ENCODE measurements around the gene ME1. TPM values are rescaled to one million over a fixed set of nuclear protein-coding genes. Genes with fewer than 3 reads are reported as not detected.

ME1 gene
- total and polyA plus RNA-seq, 2 experiments from 2014 or later = 19.0 to 19.7 TPM

DNA sequence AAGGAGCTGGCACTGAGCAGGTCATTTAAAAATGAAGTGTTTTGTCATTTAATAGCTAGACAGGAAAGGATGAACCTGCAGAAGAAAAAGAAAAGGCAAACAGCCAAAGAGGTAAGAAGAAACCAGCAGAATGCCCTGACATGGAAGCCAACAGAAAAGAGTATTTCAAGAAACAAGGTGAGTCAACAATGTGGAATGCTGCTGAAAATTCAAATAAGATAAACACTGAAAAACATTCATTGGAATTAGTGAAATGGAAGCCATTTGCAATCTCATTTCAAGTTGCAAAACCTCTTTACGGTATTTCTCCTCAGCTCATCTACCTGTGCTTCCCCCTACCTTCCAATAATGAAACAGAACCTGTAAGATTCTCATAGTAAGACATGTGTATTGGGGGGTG, 178.1 kb downstream of the ME1 start:
- Histone ChIP-seq H3K4me2 (no peak overlapping the region), H3K27me3 (no peaks in the 10 kb centered on the region), H3K27ac (no peak overlapping the region), H3K4me1 (ENCODE audit: insufficient read depth) (peaks cover 5% of the 10 kb centered on the region), H4K20me1 (ENCODE audit: insufficient read depth, poor library complexity, severe bottlenecking) (no peaks in the 10 kb centered on the region), H3K9me3 (ENCODE audit: low read depth) (no peaks in the 10 kb centered on the region), H3K9me2 (replicated peaks; ENCODE audit: insufficient read depth) (no peaks in the 10 kb centered on the region), H3K79me2 (no peaks in the 10 kb centered on the region), H2AFZ (no peak overlapping the region), H3K36me3 (replicated peaks; ENCODE audit: insufficient read depth, low read depth) (no peaks in the 10 kb centered on the region), H3K4me3 (no peak overlapping the region)
- TF ChIP-seq EZH2 (IDR thresholded peaks at IDR 0.05; ENCODE audit: borderline replicate concordance) = no peak
- no peak for TF ChIP-seq EZH2phosphoT487 (IDR thresholded peaks at IDR 0.05; ENCODE audit: low read depth, severe bottlenecking, unreplicated experiment)
- TF ChIP-seq, protein P1, sequence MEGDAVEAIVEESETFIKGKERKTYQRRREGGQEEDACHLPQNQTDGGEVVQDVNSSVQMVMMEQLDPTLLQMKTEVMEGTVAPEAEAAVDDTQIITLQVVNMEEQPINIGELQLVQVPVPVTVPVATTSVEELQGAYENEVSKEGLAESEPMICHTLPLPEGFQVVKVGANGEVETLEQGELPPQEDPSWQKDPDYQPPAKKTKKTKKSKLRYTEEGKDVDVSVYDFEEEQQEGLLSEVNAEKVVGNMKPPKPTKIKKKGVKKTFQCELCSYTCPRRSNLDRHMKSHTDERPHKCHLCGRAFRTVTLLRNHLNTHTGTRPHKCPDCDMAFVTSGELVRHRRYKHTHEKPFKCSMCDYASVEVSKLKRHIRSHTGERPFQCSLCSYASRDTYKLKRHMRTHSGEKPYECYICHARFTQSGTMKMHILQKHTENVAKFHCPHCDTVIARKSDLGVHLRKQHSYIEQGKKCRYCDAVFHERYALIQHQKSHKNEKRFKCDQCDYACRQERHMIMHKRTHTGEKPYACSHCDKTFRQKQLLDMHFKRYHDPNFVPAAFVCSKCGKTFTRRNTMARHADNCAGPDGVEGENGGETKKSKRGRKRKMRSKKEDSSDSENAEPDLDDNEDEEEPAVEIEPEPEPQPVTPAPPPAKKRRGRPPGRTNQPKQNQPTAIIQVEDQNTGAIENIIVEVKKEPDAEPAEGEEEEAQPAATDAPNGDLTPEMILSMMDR (IDR thresholded peaks at IDR 0.05; ENCODE audit: poor library complexity) = no peak
- no peak for DNase-seq (ENCODE audit: low spot score)
- 72% methylated on average over 1 of the region's 1 CpG for WGBS (ENCODE audit: low lambda C conversion rate, missing lambda C conversion rate)

DNA sequence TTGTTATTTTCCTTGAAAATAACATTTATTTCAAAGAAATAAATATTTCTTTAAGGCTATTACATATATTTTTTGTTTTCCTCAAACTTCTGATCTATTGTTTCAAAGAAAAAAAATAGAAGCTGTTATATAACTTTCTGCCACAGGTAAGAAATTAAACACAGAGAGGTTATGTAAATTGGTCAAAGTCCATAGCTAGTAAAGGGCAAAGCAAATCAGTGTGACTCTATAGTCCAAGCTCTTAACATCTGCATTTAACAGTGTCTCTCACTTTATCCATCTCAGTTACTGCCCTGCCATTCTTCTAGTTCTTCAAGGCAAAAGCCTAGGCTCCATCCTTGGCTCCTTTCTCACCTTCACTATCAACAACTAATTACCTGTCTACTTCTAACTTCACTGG, 180.6 kb downstream of the ME1 start:
- no peak for DNase-seq (ENCODE audit: low spot score)
- no peaks in the 10 kb centered on the region for H3K9me3 ChIP-seq (ENCODE audit: low read depth)
- no peak overlapping the region for H3K27ac ChIP-seq
- no peak overlapping the region for H2AFZ ChIP-seq
- H3K4me2 ChIP-seq = no peak overlapping the region
- no peaks in the 10 kb centered on the region for H3K27me3 ChIP-seq
- no peak overlapping the region for H3K4me3 ChIP-seq
- H3K4me1 ChIP-seq (ENCODE audit: insufficient read depth) = peaks cover 5% of the 10 kb centered on the region
- H3K9me2 ChIP-seq (replicated peaks; ENCODE audit: insufficient read depth) = no peaks in the 10 kb centered on the region
- H3K79me2 ChIP-seq = no peaks in the 10 kb centered on the region
- TF ChIP-seq EZH2 (IDR thresholded peaks at IDR 0.05; ENCODE audit: borderline replicate concordance) (no peak), EZH2phosphoT487 (IDR thresholded peaks at IDR 0.05; ENCODE audit: low read depth, severe bottlenecking, unreplicated experiment) (no peak)
- TF ChIP-seq, protein P1 (IDR thresholded peaks at IDR 0.05; ENCODE audit: poor library complexity) = no peak
- no peaks in the 10 kb centered on the region for H4K20me1 ChIP-seq (ENCODE audit: insufficient read depth, poor library complexity, severe bottlenecking)
- H3K36me3 ChIP-seq (replicated peaks; ENCODE audit: insufficient read depth, low read depth) = no peaks in the 10 kb centered on the region

DNA sequence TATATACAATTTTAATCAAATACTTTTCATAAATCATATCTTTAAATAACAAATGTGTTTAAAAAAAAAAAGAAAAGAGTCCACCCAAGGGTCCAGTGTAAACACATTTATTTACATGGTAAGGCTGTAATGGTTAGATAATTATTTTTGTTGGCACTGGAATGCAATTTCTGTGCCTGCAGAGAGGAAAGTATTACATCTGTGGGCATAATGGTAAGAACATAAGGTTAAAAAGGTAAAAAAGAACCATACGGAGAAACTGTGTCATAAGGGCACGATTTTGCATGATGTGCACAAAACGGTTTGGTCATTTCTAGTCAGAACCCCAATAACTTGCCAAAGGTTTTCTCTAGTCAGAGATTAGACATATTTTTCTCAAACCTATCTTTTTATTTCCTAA, 183.4 kb downstream of the ME1 start:
- Histone ChIP-seq H3K9me3 (ENCODE audit: low read depth) (no peaks in the 10 kb centered on the region), H3K4me2 (no peak overlapping the region), H3K27me3 (no peaks in the 10 kb centered on the region), H3K4me1 (ENCODE audit: insufficient read depth) (peaks cover 5% of the 10 kb centered on the region), H3K9me2 (replicated peaks; ENCODE audit: insufficient read depth) (no peaks in the 10 kb centered on the region), H4K20me1 (ENCODE audit: insufficient read depth, poor library complexity, severe bottlenecking) (no peaks in the 10 kb centered on the region), H3K27ac (no peak overlapping the region), H3K4me3 (no peak overlapping the region), H3K79me2 (no peaks in the 10 kb centered on the region), H3K36me3 (replicated peaks; ENCODE audit: insufficient read depth, low read depth) (no peaks in the 10 kb centered on the region), H2AFZ (no peak overlapping the region)
- TF ChIP-seq EZH2phosphoT487 (IDR thresholded peaks at IDR 0.05; ENCODE audit: low read depth, severe bottlenecking, unreplicated experiment) = no peak
- TF ChIP-seq, protein P1 (IDR thresholded peaks at IDR 0.05; ENCODE audit: poor library complexity) = no peak
- TF ChIP-seq EZH2 (IDR thresholded peaks at IDR 0.05; ENCODE audit: borderline replicate concordance) = no peak
- WGBS (ENCODE audit: low lambda C conversion rate, missing lambda C conversion rate) = 86% methylated on average over 3 of the region's 3 CpGs
- no peak for DNase-seq (ENCODE audit: low spot score)

DNA sequence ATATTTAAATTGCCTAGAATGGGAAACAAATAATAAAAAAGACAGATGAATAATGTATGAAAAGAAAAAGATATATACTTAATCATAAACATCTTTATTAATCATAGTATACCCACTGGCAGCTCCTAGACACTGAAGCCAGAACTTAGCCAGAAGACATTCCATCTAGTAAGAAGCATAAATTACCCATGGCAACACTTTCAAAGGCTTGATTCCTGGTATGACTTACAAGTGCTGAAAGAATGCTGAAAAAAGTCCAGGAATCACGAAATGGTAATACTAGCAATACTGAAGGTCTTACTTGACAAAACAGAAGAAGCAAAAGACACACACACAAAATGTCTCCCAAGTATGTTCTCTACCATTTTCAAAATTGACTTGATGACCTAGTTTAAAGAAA, 199.7 kb downstream of the ME1 start:
- H3K4me3 ChIP-seq = no peak overlapping the region
- no peak for TF ChIP-seq EZH2phosphoT487 (IDR thresholded peaks at IDR 0.05; ENCODE audit: low read depth, severe bottlenecking, unreplicated experiment)
- TF ChIP-seq, protein P1 (IDR thresholded peaks at IDR 0.05; ENCODE audit: poor library complexity) = no peak
- no peak for TF ChIP-seq EZH2 (IDR thresholded peaks at IDR 0.05; ENCODE audit: borderline replicate concordance)
- H3K27ac ChIP-seq = no peak overlapping the region
- no peaks in the 10 kb centered on the region for H3K9me2 ChIP-seq (replicated peaks; ENCODE audit: insufficient read depth)
- H3K79me2 ChIP-seq = no peaks in the 10 kb centered on the region
- H4K20me1 ChIP-seq (ENCODE audit: insufficient read depth, poor library complexity, severe bottlenecking) = no peaks in the 10 kb centered on the region
- H2AFZ ChIP-seq = no peak overlapping the region
- 70% methylated on average over 1 of the region's 1 CpG for WGBS (ENCODE audit: low lambda C conversion rate, missing lambda C conversion rate)
- no peak overlapping the region for H3K4me2 ChIP-seq
- H3K36me3 ChIP-seq (replicated peaks; ENCODE audit: insufficient read depth, low read depth) = no peaks in the 10 kb centered on the region
- DNase-seq (ENCODE audit: low spot score) = no peak
- H3K27me3 ChIP-seq = no peaks in the 10 kb centered on the region
- H3K4me1 ChIP-seq (ENCODE audit: insufficient read depth) = no peaks in the 10 kb centered on the region
- no peaks in the 10 kb centered on the region for H3K9me3 ChIP-seq (ENCODE audit: low read depth)
